Panc1 (cell line): ENCODE data around the gene IFNK. TPM values are rescaled to one million over a fixed set of nuclear protein-coding genes. Genes with fewer than 3 reads are reported as not detected.

Experiments used
- ATAC-seq: fragments of 200-7000 bp; cut with Tn5 transposase; 2 replicates; pipeline ENCODE4 v1.9.1; 2020; ENCODE audit warnings: mild to moderate bottlenecking, moderate library complexity
- BruUV-seq: library from RNA; stranded (reverse); fragments of 400-500 nt; replicated peaks from 2 replicates; lab custom pipeline; 2021; lab: Mats Ljungman, UMichigan
- CTCF ChIA-PET: fragments of 300-600 bp; sonication (Branson Sonifier 250); formaldehyde crosslinking; loops from one replicate; lab custom pipeline; 2022; ENCODE audit warnings: antibody characterized with exemption; lab: Charles Lee
- POLR2A ChIA-PET: fragments of 300-600 bp; sonication (Branson Sonifier 250); formaldehyde crosslinking; loops from one replicate; lab custom pipeline; 2022; ENCODE audit warnings: antibody characterized with exemption; lab: Charles Lee
- DNase-seq: peaks from one replicate; pipeline ENCODE4 v3.0.0-alpha.2; 2010; ENCODE audit warnings: low read depth, low spot score
- H3K27ac ChIP-seq: 2 replicates; pipeline ENCODE4 v1.5.1; 2011; ENCODE audit warnings: mild to moderate bottlenecking, low read length, inconsistent platforms
- H3K27me3 ChIP-seq: fragments of 200-500 bp; sonication (Bioruptor generic); 2 replicates; pipeline ENCODE4 v1.6.0; 2014; ENCODE audit warnings: low read length, inconsistent platforms; ENCODE audit not compliant: control insufficient read depth, insufficient read depth
- H3K36me3 ChIP-seq: fragments of 200-500 bp; sonication (Bioruptor generic); 2 replicates; pipeline ENCODE4 v1.5.1; 2014; ENCODE audit warnings: inconsistent platforms, mild to moderate bottlenecking, low read length, moderate library complexity; ENCODE audit not compliant: control insufficient read depth, insufficient read depth
- H3K4me1 ChIP-seq: 2 replicates; pipeline ENCODE4 v1.5.1; 2011; ENCODE audit warnings: inconsistent platforms, mild to moderate bottlenecking, low read length, moderate library complexity; ENCODE audit not compliant: control insufficient read depth, insufficient read depth
- H3K4me3 ChIP-seq, 2 experiments: 2 replicates each; pipeline ENCODE4 v1.5.1; 2011 to 2012; ENCODE audit warnings: low read depth in 2 of 2, low read length in 2 of 2, mild to moderate bottlenecking in 2 of 2, inconsistent platforms in 1 of 2, moderate library complexity in 1 of 2
- H3K9me3 ChIP-seq: fragments of 200-500 bp; sonication (Bioruptor generic); 2 replicates; pipeline ENCODE4 v1.5.1; 2014; ENCODE audit warnings: low read depth, mild to moderate bottlenecking, inconsistent platforms, low read length, moderate library complexity; ENCODE audit not compliant: control insufficient read depth, insufficient read depth
- CTCF ChIP-seq: fragments of 450-650 bp; IDR thresholded peaks from 2 replicates; pipeline ENCODE4 v1.5.1; 2017; ENCODE audit warnings: mild to moderate bottlenecking
- POLR2AphosphoS5 ChIP-seq: IDR thresholded peaks from 2 replicates; pipeline ENCODE4 v1.6.1; 2012; ENCODE audit warnings: mild to moderate bottlenecking, low read depth, low read length, moderate library complexity
- REST ChIP-seq, 2 experiments: IDR thresholded peaks; 2 replicates each; pipeline ENCODE4 v1.6.1; 2011 to 2012; ENCODE audit warnings: low read depth in 2 of 2, control low read depth in 1 of 2, low read length in 1 of 2, mild to moderate bottlenecking in 1 of 2, moderate library complexity in 1 of 2; ENCODE audit not compliant: insufficient read depth in 1 of 2
- SIN3A ChIP-seq: IDR thresholded peaks from 2 replicates; pipeline ENCODE4 v1.6.1; 2012; ENCODE audit warnings: low read depth, mild to moderate bottlenecking, low read length, moderate library complexity, borderline replicate concordance; ENCODE audit not compliant: insufficient read depth
- TCF7L2 ChIP-seq: IDR thresholded peaks from 2 replicates; pipeline ENCODE4 v1.6.1; 2011; ENCODE audit warnings: mild to moderate bottlenecking, low read depth, low read length, inconsistent platforms
- in situ Hi-C: cut with HindIII; loops from 2 replicates; pipeline ENCODE4 v1.10.0; 2016; ENCODE audit warnings: low sequenced_read_pairs, low pct_unique_long_range_greater_than_20kb
- intact Hi-C: fragments of 100-400 bp; cut with micrococcal nuclease; formaldehyde crosslinking; loops from one replicate; pipeline ENCODE4 v1.10.0; 2022; ENCODE audit not compliant: unreplicated experiment
- total RNA-seq: library from RNA; stranded (reverse); gene quantifications from one replicate; pipeline ENCODE4 v1.2.1, GENCODE V29; 2021; ENCODE audit not compliant: unreplicated experiment

IFNK gene
- total RNA-seq, 1 experiment from 2014 or later = not detected

- intact Hi-C loops (no loop called here), in situ Hi-C loops (no loop called here)
- ChIA-PET CTCF (no interaction called here), POLR2A (no interaction called here)
- BruUV-seq = no TSS peak
- H3K27ac ChIP-seq = no peak overlapping the region
- ATAC-seq (no peak), DNase-seq (no peak)
- H3K27me3 ChIP-seq = no peaks in the 10 kb centered on the region
- H3K9me3 ChIP-seq = no peaks in the 10 kb centered on the region
- H3K36me3 ChIP-seq = no peaks in the 10 kb centered on the region
- no peaks in the 10 kb centered on the region for H3K4me1 ChIP-seq
- no peak overlapping the region for H3K4me3 ChIP-seq
- TF ChIP-seq TCF7L2 (no peak), CTCF (no peak), SIN3A (no peak), REST (IDR thresholded peaks at IDR 0.05; ENCODE audit: insufficient read depth in 1 of 2, low read depth in 2 of 2, low read length in 1 of 2) (no peak), POLR2AphosphoS5 (no peak)
These were observed 5.3 kb upstream of the IFNK start for GRCh38 chr9:27518809-27519208.

- H3K4me3 ChIP-seq = no peak overlapping the region
- H3K9me3 ChIP-seq = no peaks in the 10 kb centered on the region
- ATAC-seq (no peak), DNase-seq (no peak)
- H3K36me3 ChIP-seq = no peaks in the 10 kb centered on the region
- no peaks in the 10 kb centered on the region for H3K27me3 ChIP-seq
- intact Hi-C loops (no loop called here), in situ Hi-C loops (no loop called here)
- ChIA-PET POLR2A (no interaction called here), CTCF (no interaction called here)
- no peaks in the 10 kb centered on the region for H3K4me1 ChIP-seq
- no peak for TF ChIP-seq SIN3A
- no peak overlapping the region for H3K27ac ChIP-seq
- BruUV-seq = no TSS peak
These were observed 4.3 kb upstream of the IFNK start for GRCh38 chr9:27519466-27520465.

- no peak overlapping the region for H3K27ac ChIP-seq
- H3K4me1 ChIP-seq = no peaks in the 10 kb centered on the region
- intact Hi-C loops = no loop called here
- ChIA-PET POLR2A (no interaction called here), CTCF (no interaction called here)
- no peak for ATAC-seq
- H3K27me3 ChIP-seq = no peaks in the 10 kb centered on the region
- H3K36me3 ChIP-seq = no peaks in the 10 kb centered on the region
- BruUV-seq = no TSS peak
- no peak for TF ChIP-seq POLR2AphosphoS5
- TF ChIP-seq TCF7L2 = no peak
- TF ChIP-seq SIN3A = no peak
- TF ChIP-seq REST (IDR thresholded peaks at IDR 0.05; ENCODE audit: insufficient read depth in 1 of 2, low read depth in 2 of 2, low read length in 1 of 2) = no peak
- no peak for TF ChIP-seq CTCF
- no peaks in the 10 kb centered on the region for H3K9me3 ChIP-seq
- no peak for DNase-seq
- in situ Hi-C loops = no loop called here
- no peak overlapping the region for H3K4me3 ChIP-seq
These were observed 3.1 kb upstream of the IFNK start for GRCh38 chr9:27520986-27521385.
